ENCODE results near the gene SUV39H2. TPM values are rescaled to one million over a fixed set of nuclear protein-coding genes. Genes with fewer than 3 reads are reported as not detected.

The SUV39H2 gene
- total and polyA plus RNA-seq, 4 experiments from 2014 or later: 4.4 to 6.1 (median 5.3) TPM

- intact Hi-C loops (cut with micrococcal nuclease): loop anchor here (5.0 to 10.0 kb wide), 6 partner anchors 144 to 1369 kb away; partner anchors contain the start of genes PRPF18 and RPP38
- Mint-ChIP-seq H3K4me1 (peaks cover 34 to 70% (median 50%) of the 10 kb centered on the region in 4 donors), H3K36me3 (peaks cover 4 to 16% of the 10 kb centered on the region in 2 donors), H3K4me3 (peak overlapping the region; percentile 87 to 96 (median 92)), H3K27ac (peak overlapping the region; percentile 89 to 97 (median 96)), H3K27me3 (no peaks in the 10 kb centered on the region), H3K9me3 (no peaks in the 10 kb centered on the region)
- ChIA-PET POLR2A (ENCODE audit: partially characterized antibody) (interaction anchor here (0.8 to 2.7 kb wide), 10 partner anchors 8 to 768 kb away, joined by 3 to 17 read pairs (median 4); partner anchors contain the start of genes CDNF, HSPA14, MSANTD7 and RPP38), CTCF (ENCODE audit: partially characterized antibody) (interaction anchor here (0.8 to 3.2 kb wide), 8 partner anchors 9 to 413 kb away, joined by 3 to 17 read pairs (median 4); partner anchors contain the start of genes CDNF and SUV39H2)
- H3K27me3 ChIP-seq (ENCODE audit: insufficient read depth, low read length): no peaks in the 10 kb centered on the region
- H3K9me3 ChIP-seq (ENCODE audit: control insufficient read depth in 1 of 2, low read length in 2 of 2): no peaks in the 10 kb centered on the region
- DNase-seq: peak in 3 of 5 donors; percentile 9 to 21 (median 18)
- H3K36me3 ChIP-seq (ENCODE audit: insufficient read depth, low read length): no peaks in the 10 kb centered on the region
- H3K27ac ChIP-seq (ENCODE audit: low read depth, low read length): peak overlapping the region; percentile 73
- H3K4me3 ChIP-seq (ENCODE audit: low read length in 2 of 2): peak overlapping the region; percentile 92 to 99
- peaks cover 48% of the 10 kb centered on the region for H3K4me1 ChIP-seq (ENCODE audit: insufficient read depth, low read length)
These were observed 74.8 kb downstream of the SUV39H2 start for GRCh38 chr10:14953424-14954000.

Other genes starting within 250 kb of the SUV39H2 start
- gene FAM107B, start 104.0 kb upstream of the SUV39H2 start, total RNA-seq: 100 to 1,000 TPM; 191 to 202 TPM
- 100 to 1,000 TPM; 273 to 346 TPM for gene FAM107B, start 104.0 kb upstream of the SUV39H2 start, polyA plus RNA-seq
- gene CDNF, start 40.8 kb upstream of the SUV39H2 start, total RNA-seq: 1 to 10 TPM; 1.7 to 2.5 TPM
- gene CDNF, start 40.8 kb upstream of the SUV39H2 start, polyA plus RNA-seq: 1 to 10 TPM in 1 of 2 donors, under 1 TPM in 1; 0.94 to 1.8 TPM
- gene HSPA14, start 40.6 kb upstream of the SUV39H2 start, total RNA-seq: 10 to 100 TPM; 16.0 to 17.7 TPM
- 10 to 100 TPM; 17.4 to 18.7 TPM for gene HSPA14, start 40.6 kb upstream of the SUV39H2 start, polyA plus RNA-seq
- gene MSANTD7, start 40.6 kb upstream of the SUV39H2 start, total RNA-seq: 10 to 100 TPM; 16.2 to 17.0 TPM
- 1 to 10 TPM; 6.5 to 8.3 TPM for gene MSANTD7, start 40.6 kb upstream of the SUV39H2 start, polyA plus RNA-seq
- gene DCLRE1C, start 75.2 kb downstream of the SUV39H2 start, total RNA-seq: 10 to 100 TPM; 31.2 to 34.9 TPM
- gene DCLRE1C, start 75.2 kb downstream of the SUV39H2 start, polyA plus RNA-seq: 10 to 100 TPM; 12.3 to 24.5 TPM
- gene MEIG1, start 80.5 kb downstream of the SUV39H2 start, total RNA-seq: not detected
- gene MEIG1, start 80.5 kb downstream of the SUV39H2 start, polyA plus RNA-seq: under 1 TPM; 0.62 to 0.99 TPM
- gene OLAH, start 165.1 kb downstream of the SUV39H2 start, total RNA-seq: not detected
- gene OLAH, start 165.1 kb downstream of the SUV39H2 start, polyA plus RNA-seq: 1 to 10 TPM in 1 of 2 donors, under 1 TPM in 1; 0.20 to 1.4 TPM
- gene ACBD7, start 209.9 kb downstream of the SUV39H2 start, total RNA-seq: not detected
- gene ACBD7, start 209.9 kb downstream of the SUV39H2 start, polyA plus RNA-seq: not detected
- gene RPP38, start 218.5 kb downstream of the SUV39H2 start, total RNA-seq: 10 to 100 TPM; 19.8 to 21.8 TPM
- 10 to 100 TPM; 33.1 to 34.6 TPM for gene RPP38, start 218.5 kb downstream of the SUV39H2 start, polyA plus RNA-seq